GM12891 (cell line): ENCODE data around the gene DLG1.

Experiments
- DNase-seq: peaks from one replicate; pipeline ENCODE4 v3.0.0; 2011; ENCODE audit warnings: low spot score; ENCODE audit not compliant: insufficient read length
- FAIRE-seq: peaks from 2 replicates; lab custom pipeline; 2011; peaks lifted over from hg19 to GRCh38; lab: Jason Lieb, UNC
- PAX5 ChIP-seq: IDR thresholded peaks from 2 replicates; pipeline ENCODE4 v1.6.1; 2011; ENCODE audit warnings: low read length, moderate library complexity, mild to moderate bottlenecking; ENCODE audit not compliant: insufficient read depth, severe bottlenecking
- POLR2A ChIP-seq: IDR thresholded peaks from 2 replicates; pipeline ENCODE4 v1.6.1; 2011; ENCODE audit warnings: low read depth, low read length, control low read depth
- POLR2AphosphoS5 ChIP-seq: IDR thresholded peaks from 2 replicates; pipeline ENCODE4 v1.6.1; 2011; ENCODE audit warnings: low read depth, low read length, control low read depth
- POU2F2 ChIP-seq: IDR thresholded peaks from 2 replicates; pipeline ENCODE4 v1.6.1; 2011; ENCODE audit warnings: low read depth, mild to moderate bottlenecking, control low read depth, low read length, moderate library complexity
- SPI1 ChIP-seq: IDR thresholded peaks from 2 replicates; pipeline ENCODE4 v1.6.1; 2011; ENCODE audit warnings: low read depth, low read length, control low read depth
- TAF1 ChIP-seq: IDR thresholded peaks from 2 replicates; pipeline ENCODE4 v1.6.1; 2011; ENCODE audit warnings: low read depth, low read length, control low read depth

Gene DLG1

GRCh38 chr3:197257711-197258110, 40.7 kb downstream of the DLG1 start:
- TF ChIP-seq POLR2AphosphoS5 (no peak), POLR2A (no peak), PAX5 (no peak), SPI1 (no peak), POU2F2 (no peak), TAF1 (no peak)
- DNase-seq (no peak), FAIRE-seq (no peak)

- FAIRE-seq (no peak), DNase-seq (no peak)
- TF ChIP-seq POLR2A (no peak), TAF1 (no peak), SPI1 (no peak), PAX5 (no peak), POU2F2 (no peak), POLR2AphosphoS5 (no peak)
Measured at GRCh38 chr3:197256836-197257444, 41.5 kb downstream of the DLG1 start.

GRCh38 chr3:197256104-197256503, 42.3 kb downstream of the DLG1 start:
- FAIRE-seq (no peak), DNase-seq (no peak)
- TF ChIP-seq POLR2AphosphoS5 (no peak), POU2F2 (no peak), TAF1 (no peak), POLR2A (no peak), PAX5 (no peak), SPI1 (no peak)

- no peak for DNase-seq
- TF ChIP-seq SPI1 (no peak), POLR2A (no peak), PAX5 (no peak), TAF1 (no peak), POLR2AphosphoS5 (no peak), POU2F2 (no peak)
- no peak for FAIRE-seq
Measured at GRCh38 chr3:197253238-197253947, 45.0 kb downstream of the DLG1 start.

GRCh38 chr3:197249542-197249941, 48.9 kb downstream of the DLG1 start:
- FAIRE-seq (no peak), DNase-seq (no peak)
- no peak for TF ChIP-seq POLR2A

GRCh38 chr3:197248341-197248740, 50.1 kb downstream of the DLG1 start:
- FAIRE-seq (no peak), DNase-seq (no peak)
- no peak for TF ChIP-seq POU2F2
- TF ChIP-seq POLR2A = no peak
- no peak for TF ChIP-seq SPI1
- no peak for TF ChIP-seq TAF1

GRCh38 chr3:197244751-197245150, 53.7 kb downstream of the DLG1 start:
- no peak for TF ChIP-seq POU2F2
- TF ChIP-seq POLR2A = no peak
- TF ChIP-seq POLR2AphosphoS5 = no peak
- TF ChIP-seq PAX5 = no peak
- no peak for TF ChIP-seq TAF1
- no peak for TF ChIP-seq SPI1
- DNase-seq (no peak), FAIRE-seq (no peak)

GRCh38 chr3:197242784-197243432, 55.5 kb downstream of the DLG1 start:
- DNase-seq (no peak), FAIRE-seq (no peak)
- TF ChIP-seq POU2F2 (no peak), POLR2AphosphoS5 (no peak), SPI1 (no peak), PAX5 (no peak)

GRCh38 chr3:197241173-197241572, 57.2 kb downstream of the DLG1 start:
- DNase-seq = no peak
- FAIRE-seq = no peak
- TF ChIP-seq SPI1 (no peak), TAF1 (no peak), POLR2AphosphoS5 (no peak), POLR2A (no peak), POU2F2 (no peak), PAX5 (no peak)
